DLD1 (cell line): ENCODE data around the gene SCAI.
"Not testable (repeated sequence)": the region's sequence is repeated elsewhere in the genome, so short reads cannot be mapped to it uniquely, and the experiment has no call there.

Experiments used
- in situ Hi-C: cut with HindIII; loops from 2 replicates; pipeline ENCODE4 v1.10.0; 2017; ENCODE audit warnings: low sequenced_read_pairs

The SCAI gene

DNA sequence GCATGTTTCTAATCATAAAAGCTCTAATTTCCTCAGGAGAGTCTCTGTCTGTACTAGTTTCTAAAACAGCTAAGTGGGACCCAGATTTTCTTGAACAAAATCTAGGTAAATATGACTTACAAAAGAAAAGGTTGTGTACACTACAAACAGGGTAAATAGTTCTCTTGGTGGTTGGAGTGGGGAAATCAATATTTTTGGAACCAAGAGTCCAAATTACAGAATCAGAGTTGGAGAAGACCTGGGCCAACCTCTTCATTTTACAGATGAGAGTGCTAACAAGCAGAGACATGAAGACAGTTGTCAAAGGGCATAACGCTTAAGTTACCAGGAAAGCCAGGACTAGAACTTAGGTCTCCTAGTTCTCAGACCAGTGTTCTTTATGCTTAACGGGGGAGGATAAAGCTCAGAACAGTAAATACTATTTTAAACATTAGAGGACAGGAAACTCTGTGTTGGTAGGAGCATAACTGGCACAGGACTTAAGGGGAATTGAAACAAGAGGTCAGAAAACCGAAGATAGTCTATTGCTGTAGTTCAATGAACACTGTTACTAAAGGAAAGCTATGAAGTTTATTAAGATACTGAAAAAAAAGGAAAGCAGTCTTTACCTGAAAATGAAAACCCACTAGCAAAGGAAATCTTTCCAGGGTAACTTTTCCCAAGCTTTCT is 193.1 kb downstream of the SCAI start:
- in situ Hi-C loops, result no loop called here

DNA sequence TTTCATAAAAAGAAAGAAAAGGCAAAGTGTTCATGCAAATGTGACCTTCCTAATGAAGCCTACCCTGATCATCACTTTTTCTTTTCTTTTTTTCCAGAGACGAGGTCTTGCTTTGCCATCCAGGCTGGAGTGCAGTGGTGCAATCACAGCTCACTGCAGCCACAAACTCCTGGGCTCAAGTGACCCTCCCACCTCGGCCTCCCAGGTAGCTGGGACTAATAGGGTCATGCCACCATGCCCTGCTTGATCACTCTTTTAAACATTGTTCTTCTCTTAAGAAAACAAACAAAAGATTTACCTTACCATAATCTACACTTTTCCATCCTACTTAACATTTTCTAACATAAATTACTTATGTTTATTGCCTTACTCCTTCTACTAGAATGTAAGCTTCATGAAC is 193.9 kb downstream of the SCAI start:
- in situ Hi-C loops, result no loop called here

DNA sequence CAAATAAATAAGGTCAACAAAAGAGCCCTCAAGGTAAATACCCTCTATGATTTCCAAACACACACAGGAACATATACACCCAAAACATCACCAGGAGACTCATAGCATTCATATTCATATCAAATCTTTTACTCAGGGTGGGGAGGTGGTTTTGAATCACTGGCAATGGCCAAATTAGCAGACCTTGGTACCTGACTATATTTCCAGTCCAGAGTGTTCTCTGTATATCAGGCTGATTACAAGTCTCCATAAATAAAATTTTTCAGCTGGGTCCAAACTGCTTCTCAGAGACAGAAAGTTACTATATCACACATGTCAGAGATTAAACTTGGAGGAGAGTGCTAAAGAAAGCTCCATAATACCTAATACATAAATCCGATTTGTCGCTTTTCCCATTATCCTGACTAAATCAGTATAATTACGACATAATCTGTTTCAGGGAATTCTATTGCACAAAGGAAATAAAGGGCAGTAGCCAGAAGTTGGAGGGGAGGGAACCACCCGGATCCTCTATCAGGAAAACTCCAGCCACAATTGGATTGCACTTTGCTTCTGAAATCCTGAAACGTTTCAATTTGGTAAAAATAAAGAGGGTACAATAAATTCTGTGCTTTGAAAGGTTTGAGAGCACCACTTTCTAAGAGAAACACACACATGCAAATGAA is 195.5 kb downstream of the SCAI start:
- in situ Hi-C loops, result no loop called here

GRCh38 chr9:124946167-124946566 is 197.2 kb downstream of the SCAI start:
- in situ Hi-C loops, result no loop called here

- in situ Hi-C loops, result no loop called here
Observed at GRCh38 chr9:124941679-124942561, 201.4 kb downstream of the SCAI start.

DNA sequence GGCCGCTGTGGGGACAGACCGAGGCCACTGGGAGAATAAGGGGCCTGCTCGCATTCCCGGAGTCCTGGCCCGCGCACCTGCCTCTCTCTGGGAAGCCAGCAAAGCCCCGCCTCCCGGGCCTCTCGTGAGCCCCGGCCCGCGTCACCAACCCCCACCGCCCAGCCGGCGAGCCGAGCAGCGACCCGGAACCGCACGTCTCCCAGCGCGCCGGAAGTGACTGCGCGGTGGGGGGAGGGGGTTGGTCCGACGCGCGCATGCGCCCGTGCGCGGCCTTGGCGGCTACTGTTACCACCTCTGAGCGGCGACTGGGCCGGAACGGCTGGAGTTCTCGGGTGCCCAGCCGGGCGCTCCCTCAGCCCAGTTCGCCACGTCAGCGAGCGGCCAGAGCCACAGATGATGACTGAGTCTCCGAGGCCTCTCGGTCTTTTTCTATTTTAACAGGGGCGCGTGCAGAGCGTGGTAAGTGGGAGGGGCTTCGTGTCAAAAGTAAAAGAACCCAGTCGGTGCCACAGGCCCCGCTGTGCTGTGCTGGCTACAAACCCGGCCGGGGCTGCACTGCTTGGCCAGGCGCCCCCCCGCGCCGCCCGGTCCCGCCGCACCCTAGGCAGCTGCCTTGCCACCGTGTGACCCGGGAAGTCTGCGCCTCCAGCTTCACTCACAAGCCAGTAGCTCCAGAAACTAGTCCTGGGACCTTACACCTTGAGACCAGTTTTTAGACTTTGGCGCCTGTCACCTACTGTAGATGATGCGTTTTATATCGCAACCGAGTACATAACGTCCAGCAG is 202.2 kb downstream of the SCAI start, which contains the start of gene GOLGA1:
Gene GOLGA1, minus strand, starts transcription at position 190 of the 785 bp plus-strand sequence. CDS start 2,372 bp downstream, outside the sequence.
- in situ Hi-C loops, result no loop called here

DNA sequence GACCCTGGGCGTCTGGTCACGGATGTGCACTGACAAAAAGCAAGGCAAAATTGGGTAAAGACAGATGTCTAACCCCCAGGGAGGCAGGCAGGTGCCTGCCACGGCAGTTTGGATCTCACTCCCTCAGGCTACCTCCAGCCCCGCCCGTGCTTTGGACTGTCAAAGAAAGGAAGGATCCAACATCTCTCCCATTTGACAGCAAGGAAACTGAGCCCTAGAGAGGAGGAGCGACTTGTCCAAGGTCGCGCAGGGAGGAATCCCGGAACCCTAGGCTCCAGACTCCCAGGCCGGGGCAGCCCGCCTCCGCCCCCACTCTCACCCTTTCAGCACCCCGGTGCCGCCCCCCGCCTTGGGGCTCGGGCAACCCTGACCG is 202.8 kb downstream of the SCAI start:
- in situ Hi-C loops, result no loop called here

DNA sequence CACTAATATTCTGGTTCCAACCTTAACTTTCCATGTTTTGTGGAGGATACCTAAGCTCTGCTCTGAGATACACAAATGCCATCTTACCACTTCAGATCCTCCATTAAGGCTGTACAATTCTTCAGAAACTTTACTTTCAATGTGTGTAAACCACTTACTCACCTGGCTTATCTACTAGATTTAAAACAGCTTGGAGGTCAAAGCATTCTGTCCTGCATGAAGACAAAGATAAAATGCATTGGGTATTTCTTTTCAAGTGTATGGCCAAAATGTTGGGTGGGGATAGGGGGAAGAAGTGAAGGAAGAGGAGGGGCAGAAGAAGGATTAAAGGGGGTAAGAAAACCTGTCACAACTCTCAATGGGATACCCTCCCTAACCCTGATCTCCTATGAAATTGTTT is 203.4 kb downstream of the SCAI start:
- in situ Hi-C loops, result no loop called here

DNA sequence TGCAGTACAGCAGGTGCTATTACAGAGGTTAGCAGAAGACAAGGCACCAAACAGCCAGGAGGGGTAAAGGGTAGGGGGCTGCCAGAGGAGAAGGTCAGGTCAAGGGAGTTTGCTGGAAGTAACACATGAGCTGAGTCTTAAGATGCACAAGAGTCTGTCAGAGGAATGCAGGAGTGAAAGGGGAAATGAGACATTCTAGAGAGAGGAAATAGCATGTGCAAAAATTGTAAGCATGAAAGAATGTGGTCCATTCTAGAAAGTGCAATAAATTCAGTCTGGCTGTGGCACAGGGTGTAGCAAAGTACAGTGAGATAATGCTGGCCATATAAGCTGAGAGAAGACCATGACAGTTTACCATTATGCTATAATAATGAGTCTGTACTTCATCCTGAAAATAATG is 209.0 kb downstream of the SCAI start:
- in situ Hi-C loops, result no loop called here

GRCh38 chr9:124932333-124932732 is 211.0 kb downstream of the SCAI start:
- in situ Hi-C loops, result no loop called here

GRCh38 chr9:124929464-124929863 is 213.9 kb downstream of the SCAI start:
- in situ Hi-C loops, result no loop called here

- in situ Hi-C loops, result no loop called here
Observed at GRCh38 chr9:124928116-124928515, 215.2 kb downstream of the SCAI start.

GRCh38 chr9:124920394-124920793 is 222.9 kb downstream of the SCAI start:
- in situ Hi-C loops, result not testable (repeated sequence)

GRCh38 chr9:124914753-124915405 is 228.4 kb downstream of the SCAI start:
- in situ Hi-C loops, result no loop called here

DNA sequence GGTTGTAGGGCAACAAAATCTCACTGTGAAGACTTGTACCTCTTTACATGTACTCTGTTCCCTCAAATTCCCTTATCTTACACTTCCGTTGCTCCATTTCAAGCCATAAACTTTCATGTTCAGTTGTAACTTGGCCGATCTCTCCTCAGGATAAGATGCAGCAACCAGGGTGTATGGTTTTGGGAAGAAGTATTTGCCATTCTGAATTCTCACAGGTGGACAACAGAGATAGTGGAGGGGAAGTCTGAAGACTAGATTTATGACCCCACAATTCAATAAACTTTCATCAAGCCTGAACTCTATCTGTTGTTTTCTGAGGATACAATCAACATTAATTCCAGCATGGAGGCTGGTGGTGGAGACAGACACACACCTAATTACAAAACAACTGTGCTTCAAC is 229.9 kb downstream of the SCAI start:
- in situ Hi-C loops, result no loop called here

DNA sequence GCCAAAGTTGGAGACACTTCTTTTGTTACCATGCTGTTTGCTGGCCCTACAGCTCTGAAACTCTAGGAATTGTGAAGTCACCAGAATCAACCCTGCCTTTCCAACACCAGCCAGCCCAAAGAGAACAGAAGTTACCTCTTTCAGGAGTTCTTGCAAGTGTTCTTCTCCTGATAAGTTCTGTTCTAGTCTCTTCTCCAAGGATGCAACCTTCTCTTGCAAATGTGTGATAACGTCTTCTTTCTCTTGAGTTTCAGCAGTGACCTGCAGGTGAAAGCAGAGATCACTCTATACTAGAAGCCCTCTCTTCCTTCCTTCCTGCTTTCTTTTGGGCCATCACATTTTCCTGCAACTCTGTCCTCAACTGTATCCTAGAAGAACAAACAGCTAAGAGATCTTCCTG is 231.6 kb downstream of the SCAI start:
- in situ Hi-C loops, result no loop called here

DNA sequence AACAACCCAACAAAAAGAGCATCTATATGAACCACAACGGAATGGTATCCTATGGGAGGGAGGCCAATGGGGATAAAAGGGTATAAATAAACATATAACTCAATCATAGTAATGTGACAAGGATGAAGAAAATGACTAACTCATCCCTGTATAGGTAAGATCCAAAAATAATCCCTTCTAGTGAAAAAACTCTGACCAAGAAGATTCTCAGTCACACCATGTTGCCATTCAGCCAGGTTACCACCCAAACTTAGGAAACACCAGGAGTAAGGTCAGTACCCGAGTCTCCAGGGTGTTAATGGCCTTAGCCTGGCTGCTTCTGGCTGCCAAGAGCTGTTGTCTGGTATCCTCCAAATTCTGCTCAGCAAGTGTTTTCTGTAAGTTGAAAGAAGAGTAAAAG is 235.2 kb downstream of the SCAI start:
- in situ Hi-C loops, result no loop called here

DNA sequence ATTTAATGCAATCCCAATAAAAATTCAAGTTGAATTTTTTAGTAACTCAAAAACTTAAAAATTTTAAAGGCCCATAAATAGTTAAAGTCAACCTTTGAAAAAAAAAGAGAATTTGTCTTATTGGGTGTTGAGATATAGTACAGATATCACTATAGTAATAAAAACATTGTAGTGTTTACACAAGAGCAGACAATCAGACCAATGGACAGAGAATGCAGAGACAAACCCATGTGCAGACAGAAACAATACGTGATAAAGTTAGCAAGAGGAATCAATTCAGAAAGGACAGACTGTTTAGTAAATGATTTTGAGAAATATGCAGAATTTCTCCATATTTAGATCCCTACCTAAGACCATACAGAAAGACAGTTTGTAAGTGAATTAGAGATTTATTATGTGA is 236.4 kb downstream of the SCAI start:
- in situ Hi-C loops, result no loop called here

DNA sequence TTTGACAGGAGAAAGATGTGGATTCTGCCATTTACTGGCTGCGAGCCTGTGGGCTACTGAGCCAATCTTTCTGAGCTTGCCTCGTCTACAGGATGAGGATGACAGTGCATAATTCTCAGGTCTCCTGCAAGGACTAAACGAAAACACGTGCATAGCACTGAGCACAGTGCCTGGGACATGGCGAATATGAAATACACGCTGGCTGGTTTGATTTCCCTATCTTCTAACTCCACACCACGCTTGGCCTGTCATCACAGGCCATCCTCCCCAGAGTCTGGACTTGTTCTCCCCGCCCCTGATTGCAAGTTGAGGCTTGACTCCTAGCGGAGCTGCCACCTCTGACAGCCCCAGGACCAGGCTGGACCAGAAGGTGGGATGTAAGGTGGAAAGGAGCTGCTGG is 243.5 kb downstream of the SCAI start:
- in situ Hi-C loops, result loop anchor here (25.0 kb wide), 1 partner anchor 138 kb away; the partner anchor contains the start of gene NR6A1
